Choroid plexus epithelial cell (primary cell): ENCODE data around the gene RABEP2.

ENCODE experiments used
- DNase-seq: peaks from one replicate; pipeline ENCODE4 v3.0.0-alpha.2; 2010; ENCODE audit warnings: low read depth
- H3K4me3 ChIP-seq: 2 replicates; pipeline ENCODE4 v1.5.1; 2011; ENCODE audit warnings: low read depth, mild to moderate bottlenecking, control low read depth, low read length, moderate library complexity
- CTCF ChIP-seq: conservative IDR thresholded peaks from 2 replicates; pipeline ENCODE4 v1.5.1; 2011; ENCODE audit warnings: low read depth, mild to moderate bottlenecking, control low read depth, inconsistent platforms, low read length, moderate library complexity

RABEP2 gene

GRCh38 chr16:28912558-28912957 lies 12.5 kb downstream of the RABEP2 start:
- H3K4me3 ChIP-seq: no peak overlapping the region
- no peak for DNase-seq
- TF ChIP-seq CTCF: no peak

GRCh38 chr16:28910086-28911031 lies 14.7 kb downstream of the RABEP2 start:
- no peak for TF ChIP-seq CTCF
- H3K4me3 ChIP-seq: no peak overlapping the region
- DNase-seq: no peak

- H3K4me3 ChIP-seq: no peak overlapping the region
- DNase-seq: no peak
- no peak for TF ChIP-seq CTCF
Measured at GRCh38 chr16:28905800-28906372, 19.2 kb downstream of the RABEP2 start.

- DNase-seq: no peak
- TF ChIP-seq CTCF: no peak
- H3K4me3 ChIP-seq: no peak overlapping the region
Measured at GRCh38 chr16:28905229-28905754, 19.7 kb downstream of the RABEP2 start.

GRCh38 chr16:28904828-28905227 lies 20.2 kb downstream of the RABEP2 start:
- no peak for TF ChIP-seq CTCF
- DNase-seq: no peak
- H3K4me3 ChIP-seq: no peak overlapping the region

- H3K4me3 ChIP-seq: no peak overlapping the region
- no peak for DNase-seq
- TF ChIP-seq CTCF: no peak
Measured at GRCh38 chr16:28904363-28904762, 20.7 kb downstream of the RABEP2 start.
